ENCODE measurements around the gene RPRML. TPM values are rescaled to one million over a fixed set of nuclear protein-coding genes. Genes with fewer than 3 reads are reported as not detected.
"Not testable (repeated sequence)": the region's sequence is repeated elsewhere in the genome, so short reads cannot be mapped to it uniquely, and the experiment has no call there.

RPRML gene
- total RNA-seq, 2 donors from 2014 or later = not detected

DNA sequence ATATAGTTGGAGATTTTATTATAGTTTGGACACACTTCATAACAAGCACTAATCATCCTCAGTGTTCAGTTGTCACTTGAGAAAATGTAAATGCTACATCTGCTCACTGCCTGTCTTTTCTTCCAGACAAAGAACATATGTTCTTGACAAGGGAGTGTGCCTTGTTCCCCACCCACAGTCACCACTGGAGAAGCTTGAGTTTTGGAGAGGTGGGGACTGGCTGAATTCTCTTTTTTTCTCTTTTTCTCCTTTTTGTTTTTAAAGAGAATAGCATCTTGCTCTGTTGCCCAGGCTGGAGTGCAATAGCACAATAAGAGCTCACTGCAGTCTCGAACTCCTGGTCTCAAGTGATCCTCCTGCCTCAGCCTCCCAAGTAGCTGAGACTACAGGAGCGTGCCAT lies 15.5 kb downstream of the RPRML start:
- Histone ChIP-seq H3K9me3 (no peaks in the 10 kb centered on the region), H3K36me3 (no peaks in the 10 kb centered on the region), H3K4me1 (no peaks in the 10 kb centered on the region), H3K27ac (no peak overlapping the region), H3K4me3 (no peak overlapping the region), H3K27me3 (no peaks in the 10 kb centered on the region)
- TF ChIP-seq CTCF (IDR thresholded peaks at IDR 0.05) = no peak
- no peak for DNase-seq (ENCODE audit: low spot score)

DNA sequence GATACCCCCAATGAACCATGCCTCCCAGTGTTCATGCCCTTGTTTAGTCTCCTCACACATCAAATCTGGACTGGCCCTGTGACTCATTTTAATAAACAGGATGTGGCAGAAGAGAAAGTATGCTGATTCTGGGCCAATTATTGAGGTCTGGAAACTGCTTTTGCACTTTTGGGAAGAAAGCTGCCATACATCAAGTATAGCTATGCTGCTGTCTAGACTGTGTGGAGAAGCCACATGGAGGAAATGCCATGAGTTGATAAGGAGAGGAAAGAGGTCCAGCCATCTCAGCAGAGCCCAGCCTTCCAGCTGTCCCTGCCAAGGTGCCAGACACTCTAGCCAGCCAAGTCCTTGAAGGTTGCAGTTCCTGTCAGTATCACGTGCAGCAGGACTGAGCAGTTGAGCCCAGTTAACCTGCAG lies 16.7 kb downstream of the RPRML start:
- no peaks in the 10 kb centered on the region for H3K27me3 ChIP-seq
- no peak overlapping the region for H3K4me3 ChIP-seq
- no peaks in the 10 kb centered on the region for H3K4me1 ChIP-seq
- H3K27ac ChIP-seq = no peak overlapping the region
- no peak for TF ChIP-seq CTCF (IDR thresholded peaks at IDR 0.05)
- H3K9me3 ChIP-seq = no peaks in the 10 kb centered on the region
- H3K36me3 ChIP-seq = no peaks in the 10 kb centered on the region
- DNase-seq (ENCODE audit: low spot score) = no peak

DNA sequence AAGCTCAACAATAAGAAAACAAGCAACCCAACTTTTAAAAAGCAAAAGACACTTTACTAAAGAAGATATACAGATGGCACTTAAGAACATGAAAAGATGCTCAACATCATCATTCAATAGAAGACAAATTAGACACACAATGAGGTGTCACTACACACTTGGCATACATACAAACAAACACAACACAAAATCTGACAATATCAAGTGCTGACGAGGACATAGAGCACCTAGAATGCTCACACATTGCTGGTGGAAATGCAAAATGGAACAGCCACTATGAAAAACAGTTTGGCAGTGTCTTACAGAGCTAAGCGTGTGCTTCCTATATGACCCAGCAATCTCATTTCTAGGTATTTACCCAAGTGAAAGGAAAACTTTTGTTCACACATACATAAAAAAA lies 18.9 kb downstream of the RPRML start:
- no peaks in the 10 kb centered on the region for H3K36me3 ChIP-seq
- TF ChIP-seq CTCF (IDR thresholded peaks at IDR 0.05) = no peak
- H3K4me3 ChIP-seq = no peak overlapping the region
- no peaks in the 10 kb centered on the region for H3K4me1 ChIP-seq
- H3K27me3 ChIP-seq = no peaks in the 10 kb centered on the region
- no peak overlapping the region for H3K27ac ChIP-seq
- DNase-seq (ENCODE audit: low spot score) = no peak
- H3K9me3 ChIP-seq = no peaks in the 10 kb centered on the region

- no peak for TF ChIP-seq CTCF (IDR thresholded peaks at IDR 0.05)
- Histone ChIP-seq H3K27ac (no peak overlapping the region), H3K9me3 (no peaks in the 10 kb centered on the region), H3K36me3 (no peaks in the 10 kb centered on the region), H3K4me3 (no peak overlapping the region), H3K27me3 (no peaks in the 10 kb centered on the region), H3K4me1 (no peaks in the 10 kb centered on the region)
- no peak for DNase-seq (ENCODE audit: low spot score)
Measured at GRCh38 chr17:46958041-46958591, 20.9 kb downstream of the RPRML start.

- not testable (repeated sequence) for H3K36me3 ChIP-seq; DNase-seq (ENCODE audit: low spot score); H3K4me3 ChIP-seq; H3K27ac ChIP-seq; H3K27me3 ChIP-seq; H3K9me3 ChIP-seq
- H3K4me1 ChIP-seq = peaks cover 0 to 14% of the 10 kb centered on the region in 2 donors
Measured at GRCh38 chr17:46953191-46953590, 25.9 kb downstream of the RPRML start.

- no peak for TF ChIP-seq CTCF (IDR thresholded peaks at IDR 0.05)
- no peak for DNase-seq (ENCODE audit: low spot score)
- H3K27me3 ChIP-seq = no peaks in the 10 kb centered on the region
- H3K9me3 ChIP-seq = no peaks in the 10 kb centered on the region
- H3K27ac ChIP-seq = no peak overlapping the region
- H3K36me3 ChIP-seq = no peaks in the 10 kb centered on the region
- H3K4me1 ChIP-seq = peaks cover 0 to 14% of the 10 kb centered on the region in 2 donors
- no peak overlapping the region for H3K4me3 ChIP-seq
Measured at GRCh38 chr17:46952115-46952514, 26.9 kb downstream of the RPRML start.

Measured in right atrium auricular region (tissue), 2 donors.